GM04504 (cell line): Measurements from ENCODE around the gene CELA2B.
A peak's percentile ranks its signal among the peaks of the same experiment; 100 is the strongest.

ENCODE experiments used
- DNase-seq: peaks from one replicate; pipeline ENCODE4 v3.0.0-alpha.2; 2012; ENCODE audit warnings: low read depth

Gene CELA2B

DNA sequence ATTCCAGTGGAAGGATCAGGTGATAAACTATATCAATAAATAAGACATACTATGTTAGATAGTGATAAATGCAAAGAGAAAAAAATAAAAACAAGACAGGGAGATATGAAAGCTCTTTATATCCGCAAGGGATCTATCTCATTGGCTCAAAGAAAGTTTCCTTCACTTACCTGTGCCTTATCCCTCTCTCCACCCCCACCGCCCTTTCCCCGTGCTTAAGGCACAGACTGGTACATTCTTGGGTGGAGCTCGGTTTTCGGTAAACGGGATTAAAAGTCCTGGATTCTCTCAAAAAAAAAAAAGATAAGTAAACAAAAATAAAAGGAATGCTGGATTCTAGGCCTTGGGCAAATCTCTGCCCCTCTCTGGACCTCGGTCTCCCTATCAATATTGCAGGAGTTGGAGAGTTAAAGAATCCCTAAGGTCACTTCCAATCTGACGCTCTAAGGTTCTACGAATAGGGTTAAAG is 50.2 kb downstream of the CELA2B start:
- DNase-seq = no peak

DNA sequence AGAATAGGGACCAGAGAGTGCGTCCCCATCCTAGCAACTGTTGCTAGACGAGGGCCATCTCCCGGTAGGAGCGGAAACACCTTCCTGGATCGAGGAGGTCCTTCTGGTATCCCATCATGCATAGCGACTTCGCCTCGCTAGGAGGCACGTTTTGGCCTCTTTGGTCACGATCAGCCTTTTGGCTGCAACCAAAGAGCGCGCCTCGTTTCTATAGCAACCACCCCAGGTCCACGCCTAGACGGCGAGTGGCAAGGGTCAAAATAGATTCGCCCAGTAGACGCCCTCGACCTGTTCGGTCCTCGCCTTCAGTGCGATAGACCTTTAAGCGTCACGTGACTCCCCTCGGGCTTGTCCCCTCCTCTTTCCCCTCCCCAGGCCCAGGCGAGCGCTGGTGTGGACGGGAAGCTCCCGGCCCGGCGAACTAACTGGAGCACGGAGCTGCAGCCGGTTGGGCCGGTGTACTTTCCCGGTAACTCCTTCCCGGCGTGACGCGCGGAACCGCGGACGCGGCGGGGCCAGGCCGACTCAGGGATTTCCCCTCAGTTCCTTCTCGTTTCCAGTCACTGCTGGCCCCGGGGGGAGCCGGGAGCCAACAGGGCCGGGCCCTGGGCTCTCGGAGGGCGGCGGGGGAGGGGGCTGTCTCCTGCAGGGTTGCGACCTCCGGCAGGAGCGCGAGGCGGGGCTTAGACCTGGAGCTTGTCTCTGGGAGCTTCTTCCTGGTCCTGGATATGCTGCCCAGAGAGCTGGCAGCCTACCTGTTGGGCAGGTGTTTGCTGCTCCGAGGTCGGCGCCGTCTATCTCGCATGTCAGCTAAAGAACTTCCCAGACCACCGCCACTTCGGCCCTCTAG is 50.8 kb downstream of the CELA2B start, which contains the start of gene DNAJC16:
DNAJC16 (plus strand) TSS at position 359 of the 850 bp plus-strand sequence. CDS start 2,258 bp downstream, outside the sequence.
- DNase-seq = peak; percentile 100

DNA sequence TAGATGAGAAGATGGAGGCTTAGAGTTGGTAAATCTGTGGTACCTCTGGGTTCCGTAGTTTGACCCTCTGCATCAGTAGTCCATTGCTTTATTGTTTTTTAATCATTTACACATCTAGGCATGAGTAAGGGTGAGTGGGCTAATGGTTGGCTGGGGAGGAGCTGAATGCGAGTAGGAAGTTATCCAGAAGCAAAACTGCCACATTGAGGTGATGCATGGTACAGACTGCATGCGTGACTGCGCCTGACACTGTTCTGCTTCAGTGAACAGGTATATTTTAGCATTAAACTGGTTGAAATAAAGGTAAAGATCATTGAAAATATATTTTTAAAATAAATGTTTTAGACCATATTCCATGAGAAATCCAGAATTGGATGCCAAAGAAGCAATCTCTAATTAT is 55.1 kb downstream of the CELA2B start:
- DNase-seq = no peak

DNA sequence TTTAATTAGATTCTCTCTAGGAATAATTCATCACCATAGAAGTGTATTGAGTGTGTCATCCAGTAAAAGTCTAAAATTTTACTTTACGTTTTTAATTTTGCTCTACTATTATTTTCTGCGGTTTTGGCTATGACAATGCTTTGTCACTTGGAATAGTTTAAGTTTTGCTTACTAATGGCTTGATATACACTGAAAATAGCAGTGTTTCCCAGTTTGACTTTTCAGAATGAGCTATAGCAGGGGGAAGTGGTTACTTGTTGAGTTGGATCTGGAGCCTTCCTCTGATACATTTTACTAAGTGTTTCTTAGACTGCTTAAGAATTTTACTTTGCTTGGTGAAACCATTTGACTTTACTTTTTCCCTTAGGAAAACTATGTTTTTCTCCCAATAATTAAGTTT is 55.8 kb downstream of the CELA2B start:
- no peak for DNase-seq

DNA sequence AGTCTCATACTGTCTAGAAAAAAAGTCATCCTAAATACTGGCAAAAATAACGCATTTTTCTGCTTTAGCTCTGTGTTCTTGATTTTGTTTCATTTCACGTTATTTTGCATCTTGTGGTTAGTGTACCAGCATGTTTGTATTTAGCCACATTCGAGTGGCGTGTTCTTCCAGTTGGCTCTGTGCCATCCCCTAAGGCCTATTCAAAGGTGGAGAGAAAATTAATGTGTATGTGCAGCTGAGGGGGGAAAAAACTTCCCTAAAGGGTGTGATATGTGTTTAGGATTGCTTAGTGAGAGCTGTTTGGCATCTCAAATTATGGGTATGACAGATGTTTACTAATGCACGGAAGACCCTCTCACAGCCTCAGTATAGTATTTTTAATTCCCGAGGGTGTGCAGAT is 62.9 kb downstream of the CELA2B start:
- no peak for DNase-seq

DNA sequence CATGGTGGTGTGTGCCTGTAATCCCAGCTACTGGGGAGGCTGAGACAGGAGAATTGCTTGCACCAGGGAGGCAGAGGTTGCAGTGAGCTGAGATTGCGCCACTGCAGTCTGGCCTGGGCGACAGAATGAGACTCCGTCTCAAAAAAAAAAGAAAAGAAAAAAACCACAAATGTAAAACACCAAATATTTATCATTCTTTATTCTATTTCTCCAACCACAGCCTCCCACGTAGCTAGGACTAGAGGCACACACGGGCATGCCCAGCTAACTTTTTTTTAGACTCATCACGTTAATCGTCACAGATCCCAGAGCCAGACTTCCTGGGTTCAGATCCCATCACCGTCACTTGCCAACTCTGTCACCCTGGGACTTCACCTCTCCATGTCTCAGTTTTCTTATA is 64.3 kb downstream of the CELA2B start:
- DNase-seq = no peak
